Neural crest cell (in vitro differentiated cells): Measurements from ENCODE around the gene MEGF6. TPM values are rescaled to one million over a fixed set of nuclear protein-coding genes. Genes with fewer than 3 reads are reported as not detected.

Source experiments
- DNase-seq: peaks from one replicate; pipeline ENCODE4 v3.0.0; 2021; ENCODE audit warnings: low read depth, mixed read lengths, low spot score
- H3K27ac Mint-ChIP-seq: one replicate; pipeline ENCODE4 v1.8.0; 2021; ENCODE audit warnings: mild to moderate bottlenecking, mixed read lengths; ENCODE audit not compliant: unreplicated experiment
- H3K27me3 Mint-ChIP-seq: 2 replicates; pipeline ENCODE4 v1.8.0; 2021; ENCODE audit warnings: low read depth, mild to moderate bottlenecking, mixed read lengths
- H3K36me3 Mint-ChIP-seq: 2 replicates; pipeline ENCODE4 v1.8.0; 2021; ENCODE audit warnings: low read depth, mild to moderate bottlenecking, mixed read lengths
- H3K4me1 Mint-ChIP-seq: 2 replicates; pipeline ENCODE4 v1.8.0; 2021; ENCODE audit warnings: mixed read lengths
- H3K4me3 Mint-ChIP-seq: one replicate; pipeline ENCODE4 v1.8.0; 2021; ENCODE audit warnings: mild to moderate bottlenecking, mixed read lengths
- H3K9me3 Mint-ChIP-seq: 2 replicates; pipeline ENCODE4 v1.8.0; 2021; ENCODE audit warnings: mixed read lengths
- CTCF ChIP-seq: fragments of 200-600 bp; sonication (generic); conservative IDR thresholded peaks from 2 replicates; pipeline ENCODE4 v1.5.0; 2021; ENCODE audit warnings: antibody characterized with exemption, mild to moderate bottlenecking
- total RNA-seq: library from RNA; stranded (reverse); gene quantifications from 2 replicates; pipeline ENCODE4 v1.2.1, GENCODE V29; 2021

The MEGF6 gene
- total RNA-seq, 1 donor from 2014 or later: 36.7 TPM

- H3K27me3 Mint-ChIP-seq: no peaks in the 10 kb centered on the region
- no peak for TF ChIP-seq CTCF
- DNase-seq: no peak
- no peaks in the 10 kb centered on the region for H3K36me3 Mint-ChIP-seq
- H3K27ac Mint-ChIP-seq: no peak overlapping the region
- no peaks in the 10 kb centered on the region for H3K4me1 Mint-ChIP-seq
- H3K9me3 Mint-ChIP-seq: no peaks in the 10 kb centered on the region
- H3K4me3 Mint-ChIP-seq: no peak overlapping the region
These were observed 49.6 kb downstream of the MEGF6 start for GRCh38 chr1:3561702-3562101.

- H3K36me3 Mint-ChIP-seq: no peaks in the 10 kb centered on the region
- TF ChIP-seq CTCF: no peak
- no peaks in the 10 kb centered on the region for H3K27me3 Mint-ChIP-seq
- peak overlapping the region; percentile 57 for H3K27ac Mint-ChIP-seq
- no peaks in the 10 kb centered on the region for H3K4me1 Mint-ChIP-seq
- DNase-seq: no peak
- no peak overlapping the region for H3K4me3 Mint-ChIP-seq
- H3K9me3 Mint-ChIP-seq: no peaks in the 10 kb centered on the region
These were observed 50.3 kb downstream of the MEGF6 start for GRCh38 chr1:3560981-3561380.

- H3K27me3 Mint-ChIP-seq: no peaks in the 10 kb centered on the region
- H3K4me3 Mint-ChIP-seq: no peak overlapping the region
- no peak for DNase-seq
- TF ChIP-seq CTCF: no peak
- peak overlapping the region; percentile 78 for H3K27ac Mint-ChIP-seq
- no peaks in the 10 kb centered on the region for H3K4me1 Mint-ChIP-seq
- H3K36me3 Mint-ChIP-seq: no peaks in the 10 kb centered on the region
- H3K9me3 Mint-ChIP-seq: no peaks in the 10 kb centered on the region
These were observed 50.9 kb downstream of the MEGF6 start for GRCh38 chr1:3560251-3560871.

- Mint-ChIP-seq H3K9me3 (no peaks in the 10 kb centered on the region), H3K4me3 (no peak overlapping the region), H3K36me3 (no peaks in the 10 kb centered on the region), H3K27ac (peak overlapping the region; percentile 22), H3K27me3 (no peaks in the 10 kb centered on the region), H3K4me1 (no peaks in the 10 kb centered on the region)
- TF ChIP-seq CTCF: no peak
- no peak for DNase-seq
These were observed 53.1 kb downstream of the MEGF6 start for GRCh38 chr1:3558036-3558726.

- Mint-ChIP-seq H3K9me3 (no peaks in the 10 kb centered on the region), H3K27me3 (no peaks in the 10 kb centered on the region), H3K4me1 (no peaks in the 10 kb centered on the region), H3K27ac (no peak overlapping the region), H3K36me3 (no peaks in the 10 kb centered on the region), H3K4me3 (no peak overlapping the region)
- TF ChIP-seq CTCF: no peak
- DNase-seq: no peak
These were observed 53.9 kb downstream of the MEGF6 start for GRCh38 chr1:3557366-3557765.
